Measurements from ENCODE around the gene KCNQ1. TPM values are rescaled to one million over a fixed set of nuclear protein-coding genes. Genes with fewer than 3 reads are reported as not detected.

The KCNQ1 gene
- total and polyA plus RNA-seq, 2 of the 13 experiments (the other 11 are each of a cell fraction or from before 2014, with no cell fraction given) = 0.02 to 0.08 TPM

- TF ChIP-seq ZHX1 (CRISPR knock-in tag; IDR thresholded peaks at IDR 0.05; ENCODE audit: low read depth) = no peak
- 0 out of 2 replicates have a peak, but pooled peaks have one; percentile 45 for TF ChIP-seq SMAD9 (CRISPR knock-in tag; IDR thresholded peaks at IDR 0.05)
- TF ChIP-seq, protein P1, sequence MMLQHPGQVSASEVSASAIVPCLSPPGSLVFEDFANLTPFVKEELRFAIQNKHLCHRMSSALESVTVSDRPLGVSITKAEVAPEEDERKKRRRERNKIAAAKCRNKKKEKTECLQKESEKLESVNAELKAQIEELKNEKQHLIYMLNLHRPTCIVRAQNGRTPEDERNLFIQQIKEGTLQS (CRISPR knock-in tag; IDR thresholded peaks at IDR 0.05) = peak; percentile 69; the same call in 1 of the 2 replicates
- 0 out of 2 replicates have a peak, but pooled peaks have one; percentile 17 for TF ChIP-seq RXRB (CRISPR knock-in tag; IDR thresholded peaks at IDR 0.05; ENCODE audit: borderline replicate concordance)
- TF ChIP-seq PAXIP1 (CRISPR knock-in tag; conservative IDR thresholded peaks at IDR 0.05) = 0 out of 2 replicates have a peak, but pooled peaks have one; percentile 15
- TF ChIP-seq TEAD3 (CRISPR knock-in tag; optimal IDR thresholded peaks at IDR 0.05; ENCODE audit: borderline replicate concordance) = peak; percentile 91
- TF ChIP-seq JUND (CRISPR knock-in tag; IDR thresholded peaks at IDR 0.05) = 0 out of 2 replicates have a peak, but pooled peaks have one; percentile 41
- TF ChIP-seq RBM39 (IDR thresholded peaks at IDR 0.05; ENCODE audit: low read depth, low read length, poor library complexity, severe bottlenecking) = no peak
- TF ChIP-seq, protein P2, sequence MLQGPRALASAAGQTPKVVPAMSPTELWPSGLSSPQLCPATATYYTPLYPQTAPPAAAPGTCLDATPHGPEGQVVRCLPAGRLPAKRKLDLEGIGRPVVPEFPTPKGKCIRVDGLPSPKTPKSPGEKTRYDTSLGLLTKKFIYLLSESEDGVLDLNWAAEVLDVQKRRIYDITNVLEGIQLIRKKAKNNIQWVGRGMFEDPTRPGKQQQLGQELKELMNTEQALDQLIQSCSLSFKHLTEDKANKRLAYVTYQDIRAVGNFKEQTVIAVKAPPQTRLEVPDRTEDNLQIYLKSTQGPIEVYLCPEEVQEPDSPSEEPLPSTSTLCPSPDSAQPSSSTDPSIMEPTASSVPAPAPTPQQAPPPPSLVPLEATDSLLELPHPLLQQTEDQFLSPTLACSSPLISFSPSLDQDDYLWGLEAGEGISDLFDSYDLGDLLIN (CRISPR knock-in tag; IDR thresholded peaks at IDR 0.05; ENCODE audit: borderline replicate concordance) = no peak
- TF ChIP-seq TBX2 (CRISPR knock-in tag; IDR thresholded peaks at IDR 0.05; ENCODE audit: borderline replicate concordance) = 0 out of 2 replicates have a peak, but pooled peaks have one; percentile 10
- TF ChIP-seq ELF1 (CRISPR knock-in tag; IDR thresholded peaks at IDR 0.05) = peak; percentile 26; the same call in 1 of the 2 replicates
- TF ChIP-seq ZNF792 (CRISPR knock-in tag; IDR thresholded peaks at IDR 0.05) = 0 out of 2 replicates have a peak, but pooled peaks have one; percentile 23
- no peak for TF ChIP-seq HOXA9 (CRISPR knock-in tag; IDR thresholded peaks at IDR 0.05; ENCODE audit: borderline replicate concordance)
- TF ChIP-seq, protein P3, sequence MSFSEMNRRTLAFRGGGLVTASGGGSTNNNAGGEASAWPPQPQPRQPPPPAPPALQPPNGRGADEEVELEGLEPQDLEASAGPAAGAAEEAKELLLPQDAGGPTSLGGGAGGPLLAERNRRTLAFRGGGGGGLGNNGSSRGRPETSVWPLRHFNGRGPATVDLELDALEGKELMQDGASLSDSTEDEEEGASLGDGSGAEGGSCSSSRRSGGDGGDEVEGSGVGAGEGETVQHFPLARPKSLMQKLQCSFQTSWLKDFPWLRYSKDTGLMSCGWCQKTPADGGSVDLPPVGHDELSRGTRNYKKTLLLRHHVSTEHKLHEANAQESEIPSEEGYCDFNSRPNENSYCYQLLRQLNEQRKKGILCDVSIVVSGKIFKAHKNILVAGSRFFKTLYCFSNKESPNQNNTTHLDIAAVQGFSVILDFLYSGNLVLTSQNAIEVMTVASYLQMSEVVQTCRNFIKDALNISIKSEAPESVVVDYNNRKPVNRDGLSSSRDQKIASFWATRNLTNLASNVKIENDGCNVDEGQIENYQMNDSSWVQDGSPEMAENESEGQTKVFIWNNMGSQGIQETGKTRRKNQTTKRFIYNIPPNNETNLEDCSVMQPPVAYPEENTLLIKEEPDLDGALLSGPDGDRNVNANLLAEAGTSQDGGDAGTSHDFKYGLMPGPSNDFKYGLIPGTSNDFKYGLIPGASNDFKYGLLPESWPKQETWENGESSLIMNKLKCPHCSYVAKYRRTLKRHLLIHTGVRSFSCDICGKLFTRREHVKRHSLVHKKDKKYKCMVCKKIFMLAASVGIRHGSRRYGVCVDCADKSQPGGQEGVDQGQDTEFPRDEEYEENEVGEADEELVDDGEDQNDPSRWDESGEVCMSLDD (CRISPR knock-in tag; IDR thresholded peaks at IDR 0.05; ENCODE audit: borderline replicate concordance) = no peak
- TF ChIP-seq PITX1 (CRISPR knock-in tag; IDR thresholded peaks at IDR 0.05) = peak; percentile 66
- TF ChIP-seq JDP2 (CRISPR knock-in tag; IDR thresholded peaks at IDR 0.05; ENCODE audit: borderline replicate concordance) = no peak
- no peak for TF ChIP-seq MXI1 (IDR thresholded peaks at IDR 0.05; ENCODE audit: borderline replicate concordance, low read depth, low read length)
Measured at GRCh38 chr11:2462986-2463765, 18.4 kb downstream of the KCNQ1 start (continued).

Measured in HepG2 (cell line).